GM18511 (cell line): ENCODE results near the gene MAP2K5.
"Not testable (repeated sequence)": the region's sequence is repeated elsewhere in the genome, so short reads cannot be mapped to it uniquely, and the experiment has no call there.

Source experiments
- ATAC-seq: cut with Tn5 transposase; IDR thresholded peaks from one replicate; pipeline ENCODE4 v1.9.1; 2021; ENCODE audit warnings: mild to moderate bottlenecking, moderate library complexity; ENCODE audit not compliant: unreplicated experiment

The MAP2K5 gene

GRCh38 chr15:67652586-67652985 lies 110.1 kb downstream of the MAP2K5 start:
- no peak for ATAC-seq

GRCh38 chr15:67660446-67660845 lies 117.9 kb downstream of the MAP2K5 start:
- no peak for ATAC-seq

GRCh38 chr15:67660874-67661606 lies 118.5 kb downstream of the MAP2K5 start:
- no peak for ATAC-seq

GRCh38 chr15:67670647-67671305 lies 128.3 kb downstream of the MAP2K5 start:
- no peak for ATAC-seq

- ATAC-seq = not testable (repeated sequence)
Observed at GRCh38 chr15:67672834-67673233, 130.3 kb downstream of the MAP2K5 start.

- ATAC-seq = no peak
Observed at GRCh38 chr15:67674983-67675382, 132.5 kb downstream of the MAP2K5 start.

- no peak for ATAC-seq
Observed at GRCh38 chr15:67678089-67678488, 135.6 kb downstream of the MAP2K5 start.

GRCh38 chr15:67678993-67679392 lies 136.5 kb downstream of the MAP2K5 start:
- ATAC-seq = no peak

- no peak for ATAC-seq
Observed at GRCh38 chr15:67680641-67681040, 138.1 kb downstream of the MAP2K5 start.

GRCh38 chr15:67685008-67685599 lies 142.6 kb downstream of the MAP2K5 start:
- ATAC-seq = no peak

- no peak for ATAC-seq
Observed at GRCh38 chr15:67685716-67686115, 143.2 kb downstream of the MAP2K5 start.

- ATAC-seq = no peak
Observed at GRCh38 chr15:67690936-67691335, 148.4 kb downstream of the MAP2K5 start.

GRCh38 chr15:67691450-67691849 lies 148.9 kb downstream of the MAP2K5 start:
- no peak for ATAC-seq

- ATAC-seq = no peak
Observed at GRCh38 chr15:67692573-67692972, 150.1 kb downstream of the MAP2K5 start.

GRCh38 chr15:67696087-67696486 lies 153.6 kb downstream of the MAP2K5 start:
- no peak for ATAC-seq

GRCh38 chr15:67700023-67700422 lies 157.5 kb downstream of the MAP2K5 start:
- ATAC-seq = no peak

- no peak for ATAC-seq
Observed at GRCh38 chr15:67701669-67702068, 159.2 kb downstream of the MAP2K5 start.

- no peak for ATAC-seq
Observed at GRCh38 chr15:67707520-67708283, 165.2 kb downstream of the MAP2K5 start.

GRCh38 chr15:67708500-67708899 lies 166.0 kb downstream of the MAP2K5 start:
- ATAC-seq = no peak

- no peak for ATAC-seq
Observed at GRCh38 chr15:67715170-67715569, 172.7 kb downstream of the MAP2K5 start.

- ATAC-seq = no peak
Observed at GRCh38 chr15:67716171-67716570, 173.7 kb downstream of the MAP2K5 start.
